GM10847 (cell line): Measurements from ENCODE around the gene TTC21B.

ENCODE experiments used
- POLR2A ChIP-seq: IDR thresholded peaks from 2 replicates; pipeline ENCODE4 v1.6.1; 2011; ENCODE audit not compliant: insufficient read length; ENCODE audit errors: extremely low read depth

TTC21B gene

DNA sequence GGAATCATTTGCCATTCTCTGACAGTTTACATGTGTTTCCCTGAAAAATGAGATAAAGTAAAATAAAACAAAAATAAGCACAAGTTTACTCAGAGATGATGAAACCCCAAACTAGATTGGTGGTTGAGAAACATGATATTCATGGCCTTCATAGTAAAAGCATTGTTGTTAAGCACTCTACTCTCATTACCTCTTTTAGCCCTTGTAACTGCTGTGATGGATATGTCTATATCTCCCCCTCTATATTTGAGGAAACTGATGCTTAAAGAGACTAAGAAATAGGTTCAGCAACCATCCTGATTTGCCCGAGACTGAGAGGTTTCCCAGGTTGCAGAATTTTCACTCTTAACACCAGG, 125.7 kb downstream of the TTC21B start:
- TF ChIP-seq POLR2A: no peak

DNA sequence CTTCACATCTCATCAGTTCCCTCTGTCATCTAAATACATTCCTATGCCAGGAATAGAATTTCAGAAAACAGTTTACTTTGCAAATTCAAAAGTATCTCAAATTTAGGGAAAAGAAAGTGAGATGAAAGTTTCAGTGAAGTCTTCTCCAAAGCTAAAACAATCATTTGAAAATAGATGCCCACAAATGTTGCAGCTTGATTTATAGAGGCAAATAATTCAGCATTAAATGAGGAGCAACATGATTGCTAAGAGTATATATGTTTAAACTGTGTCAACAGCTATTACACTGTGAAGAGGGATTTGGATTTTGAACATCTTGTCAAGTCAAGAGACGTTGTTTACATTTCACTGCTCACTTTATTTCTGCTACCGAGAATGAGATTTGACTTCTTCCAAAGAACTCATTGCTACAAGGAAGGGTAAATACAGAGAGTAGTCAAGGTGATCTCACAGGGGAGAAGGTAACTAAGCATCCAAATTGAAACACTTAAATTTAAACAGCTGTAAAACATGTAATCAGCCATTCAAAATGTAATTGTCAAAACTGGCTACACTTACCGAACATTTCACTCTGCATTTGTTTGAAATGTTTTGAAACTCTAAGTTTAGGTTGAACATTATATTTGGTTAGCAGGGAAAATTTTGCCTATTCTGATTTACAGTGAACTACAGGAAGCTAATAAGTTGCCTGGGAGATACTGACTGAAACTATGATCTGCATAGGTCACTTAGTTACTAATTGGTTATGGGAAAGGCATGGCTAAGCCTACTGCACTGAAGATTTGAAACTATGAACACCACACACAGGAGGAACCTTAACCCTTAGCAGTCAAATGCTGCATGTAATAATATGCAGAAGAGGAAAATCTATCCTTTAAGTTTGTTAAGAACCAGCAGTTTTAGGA, 126.3 kb downstream of the TTC21B start:
- no peak for TF ChIP-seq POLR2A

DNA sequence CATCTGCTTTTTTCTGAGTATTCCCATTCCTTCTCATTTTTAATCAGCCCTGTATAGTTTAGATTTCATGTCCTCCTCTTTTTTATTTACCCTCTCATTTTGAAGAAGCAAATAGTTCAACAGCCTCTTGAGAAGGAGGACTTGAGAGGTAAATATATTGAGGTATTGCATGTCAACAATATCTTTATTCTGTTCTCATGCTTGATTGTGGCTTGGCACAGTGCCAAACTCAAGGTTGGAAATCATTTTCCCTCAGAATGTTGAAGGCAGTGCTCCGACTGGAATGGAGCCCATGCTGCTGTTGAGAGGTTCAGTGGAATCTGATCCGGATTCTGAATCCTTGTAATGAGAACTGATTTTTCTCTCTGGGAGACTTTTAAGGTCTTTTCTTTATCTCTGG, 128.5 kb downstream of the TTC21B start:
- no peak for TF ChIP-seq POLR2A
